ENCODE results near the gene CEACAM3. TPM values are rescaled to one million over a fixed set of nuclear protein-coding genes. Genes with fewer than 3 reads are reported as not detected.

Gene CEACAM3
- total and polyA plus RNA-seq, 4 donors, result 0.37 to 0.70 (median 0.59) TPM; not detected in 1

Other genes with a start within 250 kb of the CEACAM3 start
- gene CEACAM21, start 220.4 kb upstream of the CEACAM3 start, total RNA-seq, result 1 to 10 TPM; 1.8 to 2.5 TPM
- gene CEACAM21, start 220.4 kb upstream of the CEACAM3 start, polyA plus RNA-seq, result 1 to 10 TPM in 1 of 2 donors, under 1 TPM in 1; 0.58 to 1.8 TPM
- 1 to 10 TPM in 1 of 2 donors, under 1 TPM in 1; 0.84 to 2.2 TPM for gene CEACAM4, start 169.5 kb upstream of the CEACAM3 start, total RNA-seq
- gene CEACAM4, start 169.5 kb upstream of the CEACAM3 start, polyA plus RNA-seq, result under 1 TPM; 0.63 to 0.75 TPM
- gene CEACAM7, start 108.3 kb upstream of the CEACAM3 start, total RNA-seq, result not detected
- gene CEACAM7, start 108.3 kb upstream of the CEACAM3 start, polyA plus RNA-seq, result under 1 TPM in 1 of 2 donors, not detected in 1; 0.03 TPM
- gene CEACAM5, start 88.0 kb upstream of the CEACAM3 start, total RNA-seq, result not detected
- under 1 TPM in 1 of 2 donors, not detected in 1; 0.02 TPM for gene CEACAM5, start 88.0 kb upstream of the CEACAM3 start, polyA plus RNA-seq
- 1 to 10 TPM in 1 of 2 donors, under 1 TPM in 1; 0.08 to 2.4 TPM for gene CEACAM6, start 41.1 kb upstream of the CEACAM3 start, total RNA-seq
- under 1 TPM in 1 of 2 donors, not detected in 1; 0.28 TPM for gene CEACAM6, start 41.1 kb upstream of the CEACAM3 start, polyA plus RNA-seq
- gene LYPD4, start 48.1 kb downstream of the CEACAM3 start, total RNA-seq, result not detected
- gene LYPD4, start 48.1 kb downstream of the CEACAM3 start, polyA plus RNA-seq, result not detected
- gene DMRTC2, start 48.5 kb downstream of the CEACAM3 start, total RNA-seq, result not detected
- not detected for gene DMRTC2, start 48.5 kb downstream of the CEACAM3 start, polyA plus RNA-seq
- 100 to 1,000 TPM; 275 to 344 TPM for gene RPS19, start 63.7 kb downstream of the CEACAM3 start, total RNA-seq
- gene RPS19, start 63.7 kb downstream of the CEACAM3 start, polyA plus RNA-seq, result 100 to 1,000 TPM; 608 to 655 TPM
- gene CD79A, start 80.7 kb downstream of the CEACAM3 start, total RNA-seq, result 1 to 10 TPM in 1 of 2 donors, under 1 TPM in 1; 0.59 to 3.4 TPM
- 1 to 10 TPM in 1 of 2 donors, under 1 TPM in 1; 0.43 to 5.0 TPM for gene CD79A, start 80.7 kb downstream of the CEACAM3 start, polyA plus RNA-seq
- 10 to 100 TPM; 13.2 to 30.1 TPM for gene ARHGEF1, start 86.6 kb downstream of the CEACAM3 start, total RNA-seq
- gene ARHGEF1, start 86.6 kb downstream of the CEACAM3 start, polyA plus RNA-seq, result 10 to 100 TPM; 15.4 to 21.6 TPM
- not detected for gene ERFL, start 131.9 kb downstream of the CEACAM3 start, total RNA-seq
- not detected for gene ERFL, start 131.9 kb downstream of the CEACAM3 start, polyA plus RNA-seq
- 10 to 100 TPM; 43.2 to 52.1 TPM for gene RABAC1, start 162.7 kb downstream of the CEACAM3 start, total RNA-seq
- 100 to 1,000 TPM; 147 to 161 TPM for gene RABAC1, start 162.7 kb downstream of the CEACAM3 start, polyA plus RNA-seq
- under 1 TPM; 0.08 to 0.09 TPM for gene ATP1A3, start 197.6 kb downstream of the CEACAM3 start, total RNA-seq
- gene ATP1A3, start 197.6 kb downstream of the CEACAM3 start, polyA plus RNA-seq, result under 1 TPM in 1 of 2 donors, not detected in 1; 0.05 TPM

All from liver (tissue), 4 donors.